ENCODE data around the gene RGS9. TPM values are rescaled to one million over a fixed set of nuclear protein-coding genes. Genes with fewer than 3 reads are reported as not detected.

Gene RGS9
- total and polyA plus RNA-seq, 8 donors, result 4.0 to 17.2 (median 11.4) TPM

GRCh38 chr17:65225061-65225460 is 87.9 kb downstream of the RGS9 start:
- Histone ChIP-seq H3K27ac (no peak overlapping the region), H3K36me3 (no peaks in the 10 kb centered on the region), H3K4me1 (peaks cover 14 to 16% of the 10 kb centered on the region in 2 donors), H3K4me3 (no peak overlapping the region), H3K9me3 (no peaks in the 10 kb centered on the region), H3K27me3 (peaks cover 0 to 10% of the 10 kb centered on the region in 2 donors)
- TF ChIP-seq CTCF (IDR thresholded peaks at IDR 0.05), result no peak
- no peak for ATAC-seq
- intact Hi-C loops (cut with DNase I), result no loop called here
- no peak for DNase-seq

- intact Hi-C loops (cut with DNase I), result no loop called here
- no peak for ATAC-seq
- Histone ChIP-seq H3K4me3 (no peak overlapping the region), H3K27me3 (peaks cover 0 to 10% of the 10 kb centered on the region in 2 donors), H3K27ac (no peak overlapping the region), H3K9me3 (no peaks in the 10 kb centered on the region), H3K36me3 (no peaks in the 10 kb centered on the region), H3K4me1 (peaks cover 14 to 16% of the 10 kb centered on the region in 2 donors)
- no peak for DNase-seq
- TF ChIP-seq CTCF (IDR thresholded peaks at IDR 0.05), result no peak
These were observed 89.1 kb downstream of the RGS9 start for GRCh38 chr17:65226227-65226626.

- no peak for DNase-seq
- Histone ChIP-seq H3K27ac (no peak overlapping the region), H3K27me3 (peaks cover 0 to 10% of the 10 kb centered on the region in 2 donors), H3K36me3 (no peaks in the 10 kb centered on the region), H3K4me1 (peaks cover 14 to 21% of the 10 kb centered on the region in 2 donors), H3K4me3 (no peak overlapping the region), H3K9me3 (no peaks in the 10 kb centered on the region)
- TF ChIP-seq CTCF (IDR thresholded peaks at IDR 0.05), result no peak
- ATAC-seq, result no peak
- intact Hi-C loops (cut with DNase I), result no loop called here
These were observed 90.5 kb downstream of the RGS9 start for GRCh38 chr17:65227637-65228036.

GRCh38 chr17:65228287-65228686 is 91.1 kb downstream of the RGS9 start:
- TF ChIP-seq CTCF (IDR thresholded peaks at IDR 0.05), result no peak
- intact Hi-C loops (cut with DNase I), result no loop called here
- H3K9me3 ChIP-seq, result no peaks in the 10 kb centered on the region

GRCh38 chr17:65228734-65229620 is 91.8 kb downstream of the RGS9 start:
- H3K4me3 ChIP-seq, result no peak overlapping the region
- DNase-seq, result peak in 3 of 4 donors; percentile 28 to 66 (median 46)
- peak overlapping the region in 1 of 2 donors; percentile 13 for H3K27ac ChIP-seq
- peaks cover 0 to 10% of the 10 kb centered on the region in 2 donors for H3K27me3 ChIP-seq
- peaks cover 14 to 21% of the 10 kb centered on the region in 2 donors for H3K4me1 ChIP-seq
- H3K9me3 ChIP-seq, result no peaks in the 10 kb centered on the region
- intact Hi-C loops (cut with DNase I), result no loop called here
- TF ChIP-seq CTCF (IDR thresholded peaks at IDR 0.05), result no peak
- peak; percentile 71 for ATAC-seq
- H3K36me3 ChIP-seq, result no peaks in the 10 kb centered on the region

More at GRCh38 chr17:65228287-65228686, 91.1 kb downstream of the RGS9 start:
- Histone ChIP-seq H3K4me1 (peaks cover 14 to 21% of the 10 kb centered on the region in 2 donors), H3K27me3 (peaks cover 0 to 10% of the 10 kb centered on the region in 2 donors), H3K36me3 (no peaks in the 10 kb centered on the region), H3K27ac (peak overlapping the region in 1 of 2 donors; percentile 13), H3K4me3 (no peak overlapping the region)
- DNase-seq (no peak), ATAC-seq (no peak)

Measured in left lung (tissue), 10 donors.